ENCODE results near the gene LPXN.

LPXN gene

DNA sequence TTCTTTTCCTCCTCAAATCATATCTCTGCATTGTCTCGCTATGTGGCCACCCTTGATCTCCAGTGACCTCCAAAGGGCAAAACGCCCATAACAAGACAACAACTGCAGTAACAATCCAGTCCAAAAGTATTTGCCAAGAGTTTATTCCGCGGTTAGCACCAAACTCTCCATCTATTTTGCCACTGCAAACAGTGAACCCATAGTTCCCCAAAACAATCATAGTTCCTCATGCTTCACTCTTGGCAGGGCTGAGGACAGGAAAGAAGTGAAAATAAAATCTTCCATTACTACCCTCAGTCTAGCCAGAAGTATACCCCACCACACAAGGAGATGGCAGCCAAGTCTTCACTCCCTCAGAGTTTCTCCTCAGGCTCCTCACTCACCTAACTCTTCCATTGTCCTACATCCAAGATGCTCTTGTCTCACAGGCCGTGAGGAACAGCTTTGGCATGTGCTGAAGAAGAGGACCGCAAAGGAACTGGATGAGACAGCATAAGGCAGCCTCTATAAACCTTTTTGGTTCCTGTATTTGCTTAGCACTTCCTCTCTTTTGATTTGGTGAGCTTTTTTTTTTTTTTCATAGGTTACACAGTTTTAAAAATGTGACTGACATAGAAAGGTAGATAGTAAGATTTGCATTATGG is at the start of gene LPXN:
Gene LPXN (minus strand): TSS at position 480 of the 644 bp plus-strand sequence. CDS start 84 bp downstream, at position 396.
- DNase-seq (ENCODE audit: low read depth): peak; percentile 52

GRCh38 chr11:58625086-58625485 is 49.4 kb upstream of the LPXN start:
- no peak for DNase-seq (ENCODE audit: low read depth)

DNA sequence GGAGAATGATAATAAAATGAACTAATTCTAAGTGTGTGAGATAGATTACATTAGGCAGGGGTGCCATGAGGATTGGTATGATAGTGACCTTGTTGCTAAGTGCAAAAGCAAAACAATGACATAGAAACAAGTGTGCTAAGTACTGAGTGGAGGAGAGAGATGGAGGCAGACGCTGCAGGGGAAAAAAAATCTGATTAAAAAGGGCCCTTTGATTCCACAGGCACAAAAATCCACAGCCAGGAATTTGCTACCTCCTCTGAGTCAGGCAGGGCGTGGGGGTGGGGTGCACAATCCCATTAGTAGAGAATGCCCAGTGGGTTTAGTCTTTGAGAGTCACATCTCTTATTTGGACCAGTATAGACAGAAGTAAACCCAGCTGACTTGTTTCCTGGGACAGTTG is 46.7 kb upstream of the LPXN start, which contains the start of gene CNTF:
Gene CNTF (plus strand): TSS at position 322 of the 400 bp plus-strand sequence. CDS start 88 bp downstream, outside the sequence.
- DNase-seq (ENCODE audit: low read depth): no peak

DNA sequence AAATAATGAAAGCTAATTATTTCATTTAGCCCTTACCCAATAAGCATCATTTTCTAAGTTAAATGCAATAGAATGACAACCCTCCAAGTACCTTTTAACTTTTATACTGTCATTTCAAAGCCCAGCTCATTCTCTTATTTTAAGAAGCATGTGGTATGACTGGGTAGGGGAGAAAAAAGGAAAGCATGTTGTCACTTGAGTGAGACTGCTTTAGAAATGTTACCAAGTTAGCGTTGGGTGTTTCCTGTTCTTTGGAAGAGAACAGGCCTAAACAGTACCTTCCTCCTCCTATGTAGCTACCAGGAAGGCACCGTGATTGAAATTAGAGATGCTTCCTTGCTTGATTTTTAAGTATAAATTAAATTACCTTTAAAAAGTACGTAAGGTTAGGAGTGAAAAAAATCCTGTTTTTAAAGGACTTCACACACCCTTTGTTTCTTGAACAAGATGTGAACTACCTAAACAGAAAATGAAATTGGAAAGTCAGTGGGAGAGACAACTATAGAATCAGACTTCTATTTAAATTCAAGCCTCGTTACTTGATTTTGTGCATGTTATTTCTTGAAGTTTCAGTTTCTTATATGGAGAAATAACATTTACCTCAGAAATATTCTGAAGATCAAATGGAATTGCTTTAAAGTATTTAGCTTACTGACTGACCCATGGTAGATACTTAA is 46.1 kb upstream of the LPXN start:
- no peak for DNase-seq (ENCODE audit: low read depth)

GRCh38 chr11:58617976-58618557 is 42.4 kb upstream of the LPXN start:
- no peak for DNase-seq (ENCODE audit: low read depth)

DNA sequence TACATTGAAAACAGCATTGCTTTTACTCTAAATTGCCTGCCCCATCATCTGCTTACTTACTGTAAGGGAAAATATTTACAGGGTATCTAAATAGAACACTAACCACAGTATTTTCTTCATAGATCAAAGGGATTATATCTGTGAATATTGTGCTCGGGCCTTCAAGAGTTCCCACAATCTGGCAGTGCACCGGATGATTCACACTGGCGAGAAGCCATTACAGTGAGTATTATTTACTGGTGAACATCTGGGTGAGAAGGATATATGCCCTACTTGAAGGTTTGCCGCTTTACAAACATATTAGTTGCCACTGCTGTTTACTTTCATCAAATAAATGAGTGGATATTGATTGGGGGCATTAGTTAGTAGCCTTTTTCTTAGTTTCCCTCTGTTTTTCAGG is 40.9 kb upstream of the LPXN start:
- DNase-seq (ENCODE audit: low read depth): peak; percentile 73

GRCh38 chr11:58615559-58615958 is 39.9 kb upstream of the LPXN start:
- no peak for DNase-seq (ENCODE audit: low read depth)

DNA sequence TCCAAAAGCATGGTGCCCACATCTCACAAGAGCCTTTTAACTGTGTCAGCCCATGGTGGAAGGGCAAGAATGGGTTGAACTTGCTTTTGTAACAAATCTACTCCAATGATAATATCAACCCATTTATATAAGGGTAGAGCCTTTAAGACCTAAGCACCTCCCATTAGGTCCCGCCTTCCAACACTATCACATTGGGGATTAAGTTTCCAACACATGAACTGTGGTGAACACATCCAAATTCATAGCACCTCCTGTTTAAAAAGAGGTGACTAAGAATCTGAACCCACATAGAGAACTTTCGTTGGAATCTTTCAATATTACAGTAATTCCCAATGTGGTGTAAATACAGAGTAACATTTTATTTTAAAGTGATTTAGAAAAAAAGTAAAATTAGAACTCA is 37.6 kb upstream of the LPXN start:
- no peak for DNase-seq (ENCODE audit: low read depth)

DNA sequence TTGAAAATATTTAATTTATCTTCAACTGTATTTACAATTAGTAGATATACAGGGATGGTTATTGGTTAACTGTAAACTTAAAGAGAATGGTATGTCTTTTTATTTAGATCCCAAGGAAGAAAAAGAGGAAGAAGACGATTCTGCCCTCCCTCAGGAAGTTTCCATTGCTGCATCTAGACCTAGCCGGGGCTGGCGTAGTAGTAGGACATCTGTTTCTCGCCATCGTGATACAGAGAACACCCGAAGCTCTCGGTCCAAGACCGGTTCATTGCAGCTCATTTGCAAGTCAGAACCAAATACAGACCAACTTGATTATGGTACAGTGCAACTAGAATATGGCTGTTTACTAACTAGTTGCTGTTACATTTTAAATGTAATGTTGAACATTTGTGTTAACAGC is 34.1 kb upstream of the LPXN start:
- DNase-seq (ENCODE audit: low read depth): no peak

GRCh38 chr11:58608331-58608730 is 32.7 kb upstream of the LPXN start:
- no peak for DNase-seq (ENCODE audit: low read depth)

GRCh38 chr11:58606930-58607714 is 31.5 kb upstream of the LPXN start:
- no peak for DNase-seq (ENCODE audit: low read depth)

- no peak for DNase-seq (ENCODE audit: low read depth)
Measured at GRCh38 chr11:58600510-58600909, 24.9 kb upstream of the LPXN start.

DNA sequence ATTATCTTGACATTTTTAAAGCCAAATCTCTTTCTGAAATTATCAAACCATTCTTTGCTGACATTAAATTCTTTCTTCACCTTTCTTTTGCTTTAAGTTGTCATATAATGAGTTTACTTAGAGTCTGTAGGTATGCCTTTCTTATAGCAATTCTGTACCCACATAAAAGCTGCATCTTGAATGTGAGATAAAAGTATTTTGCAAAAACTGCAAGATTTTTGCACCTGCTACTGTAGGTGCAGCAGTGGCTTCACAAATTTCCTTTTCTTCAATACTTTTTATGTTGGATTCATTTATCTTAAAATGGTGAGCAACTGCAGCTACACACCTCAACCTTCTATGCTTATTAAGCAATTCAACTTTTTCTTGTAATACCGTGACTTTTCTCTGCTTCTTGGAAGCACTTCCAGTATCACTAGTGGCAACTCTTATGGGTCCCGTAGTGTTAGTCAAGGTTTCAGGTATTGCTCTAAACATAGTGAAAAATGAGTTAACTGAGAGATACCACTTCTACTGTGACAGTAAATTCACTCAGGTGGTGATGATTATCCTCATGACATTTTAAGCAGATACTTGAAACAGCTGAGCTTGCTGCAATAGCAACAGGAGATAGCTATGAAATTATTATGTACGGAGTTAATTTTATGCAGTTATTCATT is 22.0 kb upstream of the LPXN start:
- no peak for DNase-seq (ENCODE audit: low read depth)

GRCh38 chr11:58596621-58597020 is 21.0 kb upstream of the LPXN start:
- no peak for DNase-seq (ENCODE audit: low read depth)

DNA sequence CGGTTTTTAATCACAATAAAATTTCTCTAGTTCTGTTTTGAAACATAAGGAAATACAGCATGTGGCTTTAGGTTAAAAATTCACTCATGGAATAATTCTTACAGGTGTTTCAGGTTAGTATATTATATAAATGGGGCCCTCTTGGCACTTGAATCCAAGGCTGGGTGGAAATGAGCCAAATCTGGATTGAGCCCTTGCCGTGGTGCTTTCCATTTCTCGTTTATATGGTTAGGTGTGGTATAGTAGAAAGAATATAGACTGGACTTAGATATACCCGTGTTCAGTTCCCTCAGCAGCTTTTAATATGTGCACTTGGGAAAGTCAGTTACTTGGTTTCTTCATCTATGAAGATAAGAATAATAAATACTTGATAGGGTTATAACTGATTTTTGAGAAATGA is 19.2 kb upstream of the LPXN start:
- no peak for DNase-seq (ENCODE audit: low read depth)

GRCh38 chr11:58592760-58593472 is 17.3 kb upstream of the LPXN start:
- DNase-seq (ENCODE audit: low read depth): no peak

DNA sequence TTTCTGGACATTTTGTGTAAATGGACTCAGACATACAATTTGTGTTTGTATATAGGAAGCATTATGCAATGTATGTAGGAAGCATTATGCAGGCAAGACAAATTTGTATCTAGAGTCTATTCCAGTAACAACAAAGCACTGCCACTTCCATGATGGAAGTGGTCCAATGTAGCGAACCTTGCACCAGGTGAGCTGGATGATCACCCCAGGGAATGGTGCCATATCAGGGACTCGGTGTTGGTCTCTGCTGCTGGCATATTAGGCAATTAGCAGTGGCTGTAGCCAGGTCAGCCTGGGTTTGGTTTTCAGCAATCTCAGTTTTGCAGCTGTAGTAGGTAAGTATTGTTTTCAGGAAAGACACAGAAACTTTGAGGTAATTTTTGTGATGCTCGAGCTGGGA is 16.0 kb upstream of the LPXN start:
- no peak for DNase-seq (ENCODE audit: low read depth)

DNA sequence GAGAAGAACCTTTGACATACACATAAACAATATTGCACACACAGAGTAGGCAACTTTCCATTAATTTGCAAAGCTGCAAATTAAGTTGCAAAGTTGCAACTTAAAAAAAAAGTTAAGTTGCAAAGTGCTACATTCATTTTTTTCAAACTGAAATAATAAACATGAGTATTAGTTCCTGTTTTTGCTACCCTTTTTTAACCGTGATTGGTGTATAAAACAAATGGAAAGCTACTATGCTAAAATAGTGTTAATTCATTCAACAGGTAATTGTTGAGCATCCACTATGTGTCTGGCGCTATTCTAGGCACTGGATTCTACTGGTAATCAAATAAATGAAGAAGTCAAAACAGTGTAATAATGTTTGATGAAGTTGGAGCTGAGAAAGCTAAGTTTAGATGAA is 11.3 kb upstream of the LPXN start:
- DNase-seq (ENCODE audit: low read depth): no peak

GRCh38 chr11:58582437-58582836 is 6.8 kb upstream of the LPXN start:
- DNase-seq (ENCODE audit: low read depth): no peak

GRCh38 chr11:58580311-58580710 is 4.7 kb upstream of the LPXN start:
- DNase-seq (ENCODE audit: low read depth): no peak

All from GM04503 (cell line).